HG03108 (cell line): ENCODE data around the gene A4GALT.

Experiments
- ATAC-seq: cut with Tn5 transposase; IDR thresholded peaks from one replicate; pipeline ENCODE4 v1.9.1; 2021; ENCODE audit warnings: moderate library complexity; ENCODE audit not compliant: unreplicated experiment

A4GALT gene

DNA sequence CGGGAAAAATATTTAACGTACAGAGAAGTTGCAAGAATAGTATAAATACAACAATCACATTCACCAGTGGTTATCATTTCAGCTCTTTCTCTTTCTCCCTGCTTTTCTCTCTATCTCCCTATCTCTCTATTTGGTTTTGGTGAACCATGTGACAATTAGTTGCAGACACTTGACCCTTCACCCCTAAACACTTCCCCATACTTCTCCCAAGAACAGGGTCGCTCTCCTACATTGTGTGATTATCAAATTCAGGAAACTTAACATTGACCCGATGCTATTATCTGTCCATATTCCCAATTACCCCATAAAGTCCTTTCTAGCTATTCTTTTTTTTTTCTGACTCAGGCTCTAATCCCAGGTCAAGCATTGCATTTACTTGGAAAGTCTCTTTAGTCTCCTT is 66.7 kb downstream of the A4GALT start:
- no peak for ATAC-seq

DNA sequence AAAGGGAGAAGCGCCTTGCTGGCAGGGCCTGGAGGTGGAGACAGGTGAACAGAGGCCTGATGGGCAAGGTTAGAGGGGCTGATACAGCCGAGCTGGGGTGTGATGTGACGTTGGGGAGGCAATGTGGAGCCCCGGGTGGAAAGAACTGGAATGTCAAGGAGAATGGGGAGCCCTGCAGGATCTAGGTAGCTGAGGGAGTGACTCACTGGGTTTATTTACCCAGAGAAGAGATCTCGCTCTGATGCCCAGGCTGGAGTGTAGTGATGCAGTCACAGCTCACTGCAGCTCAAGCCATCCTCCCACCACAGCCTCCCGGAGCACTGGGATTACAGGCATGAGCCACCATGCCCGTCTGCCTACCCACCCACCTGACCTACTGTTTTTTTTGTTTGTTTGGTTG is 69.5 kb downstream of the A4GALT start:
- no peak for ATAC-seq

DNA sequence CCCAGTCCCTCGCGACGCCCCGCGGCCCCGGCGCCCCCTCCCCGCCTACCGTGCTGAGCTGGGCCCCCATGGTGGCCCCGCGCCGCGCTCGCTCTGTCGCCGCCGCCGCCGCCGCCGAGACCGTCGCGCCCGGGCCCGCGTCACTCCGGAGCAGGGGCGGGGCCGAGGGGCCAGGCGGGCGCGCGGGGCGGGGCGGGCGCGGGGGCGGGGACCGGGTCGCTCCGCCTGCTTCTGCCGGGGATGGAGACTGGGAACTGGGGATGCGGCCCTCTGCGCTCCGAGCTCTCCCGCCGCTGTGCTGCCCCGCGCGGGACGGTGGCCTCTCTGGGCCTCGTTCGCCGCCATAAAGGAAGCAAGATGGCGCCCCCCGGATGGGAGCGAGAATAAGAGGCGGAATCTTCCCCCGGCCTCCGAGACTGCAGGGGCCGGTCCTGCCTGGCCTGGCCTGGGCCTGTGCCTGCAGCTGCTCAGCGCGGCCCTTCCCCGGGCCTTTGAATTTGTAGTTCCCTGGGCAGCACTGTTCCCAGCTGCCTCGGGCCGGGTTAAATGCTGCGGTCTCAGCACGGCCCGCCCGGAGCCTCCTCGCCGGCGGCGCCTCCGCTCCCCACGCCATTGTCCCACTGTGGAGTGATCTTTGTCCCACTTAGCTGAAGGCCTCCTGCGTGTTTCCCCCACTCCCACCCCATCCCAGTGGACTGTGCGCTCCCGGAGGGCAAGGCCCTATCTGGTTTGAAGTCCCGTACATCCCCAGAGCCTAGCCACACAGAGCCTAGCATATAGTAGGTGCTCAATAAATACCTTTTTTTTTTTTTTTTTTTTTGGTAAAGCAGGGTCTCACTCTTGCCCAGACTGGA is 71.2 kb downstream of the A4GALT start, which contains the start of gene CYB5R3:
CYB5R3 (minus strand) TSS at position 147 of the 854 bp plus-strand sequence; CDS start at position 70, 77 bp downstream.
- ATAC-seq = peak; percentile 64

DNA sequence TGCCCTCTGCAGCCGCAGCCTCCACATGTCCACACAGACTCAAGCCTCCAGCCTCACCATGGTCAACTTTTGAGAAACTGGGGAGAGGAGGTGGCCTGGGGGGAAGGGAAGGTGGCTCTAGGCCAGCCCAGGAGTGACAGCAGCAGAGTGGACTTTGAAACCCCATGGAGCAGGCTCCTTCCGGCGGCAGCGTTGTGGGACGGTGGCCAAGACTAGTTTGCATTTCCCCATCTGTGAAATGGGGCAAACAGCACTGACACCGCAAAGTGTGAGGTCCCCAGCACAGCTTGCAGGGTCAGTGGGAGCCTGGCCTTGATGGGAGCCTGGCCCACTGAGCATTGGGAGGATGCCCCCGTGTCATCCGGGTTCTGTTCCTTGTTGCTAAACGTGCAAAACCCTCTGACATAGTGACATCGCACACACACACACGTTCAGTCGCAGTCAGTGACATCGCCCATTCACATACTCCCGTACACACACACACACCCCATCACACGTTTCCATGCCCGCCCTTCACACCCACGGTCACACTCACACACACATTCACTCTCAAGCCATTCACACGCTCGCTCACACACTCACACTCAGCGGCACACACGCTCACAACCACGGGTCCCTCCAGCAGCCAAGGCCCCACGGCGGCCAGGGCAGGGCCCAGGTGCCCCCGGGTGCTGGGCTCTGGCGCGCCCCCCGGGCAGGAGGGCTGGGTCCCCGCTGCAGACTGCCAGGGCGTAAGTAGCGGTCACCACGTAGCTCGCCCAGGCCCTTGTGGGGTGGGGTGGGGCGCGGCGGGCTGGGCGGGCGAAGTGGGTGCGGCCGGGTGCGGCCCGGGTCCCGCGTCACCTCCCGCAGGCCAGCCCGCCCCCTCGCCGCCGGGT is 72.1 kb downstream of the A4GALT start:
- ATAC-seq = peak; percentile 33

DNA sequence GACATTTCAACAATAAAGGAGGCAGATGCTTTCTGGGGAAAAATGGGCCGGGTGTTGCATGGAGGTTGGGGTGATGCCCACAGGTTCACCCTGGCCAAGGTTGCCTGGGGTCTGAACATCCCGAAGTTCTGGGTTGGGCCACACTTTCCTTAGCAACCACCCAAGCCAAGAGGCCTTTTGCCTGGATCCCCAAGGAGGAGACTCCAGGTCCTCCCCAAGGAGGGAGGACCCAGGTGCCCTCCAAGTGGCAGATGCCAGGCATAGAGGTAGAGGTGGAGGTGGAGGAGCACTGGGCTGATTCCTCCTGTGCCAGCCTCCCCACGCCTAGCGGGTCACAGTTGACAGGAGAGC is 72.7 kb downstream of the A4GALT start:
- ATAC-seq = no peak

DNA sequence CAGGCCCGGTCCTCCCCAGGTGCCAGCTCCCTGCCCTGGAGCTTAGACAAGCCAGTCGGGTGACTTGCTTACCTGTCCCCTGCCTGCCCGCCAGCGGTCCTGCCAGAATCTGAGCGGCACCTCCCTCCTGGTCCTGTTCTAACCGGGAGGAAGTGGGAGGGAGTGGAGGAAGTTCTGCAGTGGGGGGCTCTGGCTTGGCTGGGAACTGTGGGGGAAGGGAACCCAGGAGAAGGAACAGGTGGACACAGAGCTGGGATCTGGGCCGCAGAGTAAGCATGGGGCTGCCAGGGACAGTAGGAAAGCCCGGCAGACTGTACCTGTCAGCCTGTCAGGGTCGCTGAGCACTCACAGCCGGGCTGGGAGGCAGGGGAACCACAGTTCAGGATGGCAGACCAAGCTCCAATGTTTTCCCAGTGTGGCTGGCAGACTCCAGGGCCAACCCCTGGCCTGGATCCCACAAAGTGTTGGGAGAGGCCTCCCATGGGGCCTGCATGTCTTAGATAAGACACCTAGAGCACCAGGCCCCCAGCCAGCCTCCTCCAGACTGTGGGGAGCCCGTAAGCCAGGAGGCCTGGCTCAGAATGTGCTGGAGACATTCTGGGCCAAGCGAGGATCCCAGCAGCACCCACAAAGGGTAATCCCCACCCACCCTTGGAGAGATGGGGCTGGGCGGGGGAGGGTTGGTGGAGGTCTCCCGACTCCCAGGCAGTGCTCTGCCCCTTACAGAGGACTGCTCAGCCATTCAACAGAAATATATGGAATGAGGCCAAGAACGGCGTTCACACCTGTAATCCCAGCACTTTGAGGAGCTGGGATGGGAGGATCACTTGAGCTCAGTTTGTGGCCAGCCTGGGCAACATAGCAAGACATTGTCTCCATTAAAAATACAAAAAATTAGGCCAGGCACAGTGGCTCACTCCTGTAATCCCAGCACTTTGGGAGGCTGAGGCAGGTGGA is 73.8 kb downstream of the A4GALT start:
- ATAC-seq = no peak

DNA sequence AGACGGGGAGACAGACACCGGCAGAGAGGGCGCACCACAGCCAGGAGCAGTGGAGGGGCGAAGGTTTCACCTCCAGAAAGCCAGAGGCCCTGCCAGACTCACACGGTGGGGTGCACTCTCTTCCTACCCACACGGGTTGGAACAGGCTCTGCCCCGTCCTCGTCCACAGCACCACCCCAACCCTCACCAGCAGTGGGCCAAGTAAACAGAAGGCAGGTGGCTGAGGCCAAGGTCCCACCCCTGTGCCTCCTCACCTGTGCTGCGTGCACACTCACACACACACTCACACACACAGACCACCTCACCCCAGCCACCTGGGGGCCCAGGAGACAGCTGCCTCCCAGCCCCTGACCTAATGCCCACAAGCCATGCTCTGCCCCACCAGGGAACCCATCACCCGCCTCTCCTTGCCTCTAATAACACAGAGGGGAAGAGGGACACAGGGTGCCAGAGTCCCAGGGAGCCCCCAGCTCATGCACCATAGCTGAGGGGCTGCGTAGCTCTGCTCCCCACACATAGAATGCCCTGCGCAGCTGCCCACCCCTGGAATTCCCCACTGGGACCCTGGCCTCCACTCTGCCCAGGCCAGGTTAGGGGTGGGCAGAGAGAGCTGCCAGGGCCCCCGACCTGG is 74.6 kb downstream of the A4GALT start:
- ATAC-seq = no peak

DNA sequence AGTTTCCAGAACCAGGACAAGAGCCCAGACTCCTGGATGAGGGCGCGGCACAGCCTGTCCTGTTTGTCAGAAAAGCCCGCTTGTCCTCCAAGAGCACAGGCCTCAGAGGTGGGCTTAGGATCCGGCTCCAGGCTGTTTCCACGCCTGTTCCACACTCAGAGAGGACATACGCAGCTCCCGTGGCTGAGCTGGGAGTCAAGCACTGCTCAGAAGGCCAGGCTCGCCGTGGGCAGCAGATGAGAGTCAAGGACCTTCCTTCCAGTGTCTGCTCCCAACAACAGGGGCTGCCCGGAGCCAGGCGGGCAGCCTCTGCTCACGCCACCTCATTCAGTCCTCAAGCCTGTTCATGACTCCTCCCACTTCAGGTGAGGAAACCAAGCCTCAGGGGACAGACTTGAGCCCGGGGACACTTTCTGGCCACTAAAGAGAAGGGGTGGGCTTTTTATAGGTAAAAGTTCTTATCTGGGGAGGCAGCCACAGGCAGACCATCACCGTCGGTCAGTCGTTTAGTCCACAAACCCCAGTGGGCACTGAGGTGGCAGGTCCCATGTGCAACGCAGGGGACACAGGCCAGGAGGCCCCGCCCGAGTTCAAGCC is 75.2 kb downstream of the A4GALT start:
- ATAC-seq = no peak

DNA sequence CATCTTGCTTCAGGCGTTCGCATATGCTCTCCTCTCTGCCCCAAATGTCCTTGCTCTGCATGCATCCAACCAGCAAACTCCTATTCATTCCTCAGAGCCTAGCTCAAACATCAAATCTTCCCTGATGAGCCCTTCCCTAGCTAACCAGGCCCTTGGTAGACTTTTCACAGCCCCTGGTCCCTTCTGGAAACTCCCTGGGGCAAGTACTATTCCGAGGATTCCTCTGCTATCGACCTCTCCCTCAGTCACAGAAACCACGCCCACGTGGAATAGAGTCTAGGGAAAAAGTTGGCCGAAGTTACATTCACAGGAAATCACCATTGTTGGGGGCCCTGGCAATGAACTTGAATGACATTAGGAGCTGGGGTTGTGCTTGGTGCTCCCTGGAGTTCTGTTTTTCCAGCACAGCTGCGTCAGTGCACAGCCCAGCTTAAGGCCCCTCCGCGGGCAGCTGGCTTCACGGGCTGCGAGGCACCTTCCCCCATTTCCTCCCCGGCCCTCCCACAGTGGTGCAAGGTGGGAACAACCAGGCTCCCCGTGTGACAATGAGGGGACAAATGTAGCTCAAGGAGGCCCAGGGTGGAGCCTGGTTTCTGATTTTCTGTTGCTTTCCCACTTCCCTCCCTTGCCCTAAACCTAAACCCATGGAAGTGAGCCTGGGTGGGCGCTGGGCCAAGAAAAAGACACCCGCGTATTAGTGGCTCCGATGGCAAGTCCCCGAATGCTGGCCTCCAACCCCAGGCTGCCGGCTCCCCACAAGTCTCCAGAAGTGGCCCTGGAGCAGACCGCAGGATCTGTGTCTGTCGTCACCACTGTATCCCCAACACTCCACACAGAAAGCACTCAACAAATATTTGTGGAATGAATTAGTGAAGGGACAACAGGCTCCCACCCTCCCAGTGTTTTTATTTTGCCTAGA is 76.0 kb downstream of the A4GALT start:
- no peak for ATAC-seq

DNA sequence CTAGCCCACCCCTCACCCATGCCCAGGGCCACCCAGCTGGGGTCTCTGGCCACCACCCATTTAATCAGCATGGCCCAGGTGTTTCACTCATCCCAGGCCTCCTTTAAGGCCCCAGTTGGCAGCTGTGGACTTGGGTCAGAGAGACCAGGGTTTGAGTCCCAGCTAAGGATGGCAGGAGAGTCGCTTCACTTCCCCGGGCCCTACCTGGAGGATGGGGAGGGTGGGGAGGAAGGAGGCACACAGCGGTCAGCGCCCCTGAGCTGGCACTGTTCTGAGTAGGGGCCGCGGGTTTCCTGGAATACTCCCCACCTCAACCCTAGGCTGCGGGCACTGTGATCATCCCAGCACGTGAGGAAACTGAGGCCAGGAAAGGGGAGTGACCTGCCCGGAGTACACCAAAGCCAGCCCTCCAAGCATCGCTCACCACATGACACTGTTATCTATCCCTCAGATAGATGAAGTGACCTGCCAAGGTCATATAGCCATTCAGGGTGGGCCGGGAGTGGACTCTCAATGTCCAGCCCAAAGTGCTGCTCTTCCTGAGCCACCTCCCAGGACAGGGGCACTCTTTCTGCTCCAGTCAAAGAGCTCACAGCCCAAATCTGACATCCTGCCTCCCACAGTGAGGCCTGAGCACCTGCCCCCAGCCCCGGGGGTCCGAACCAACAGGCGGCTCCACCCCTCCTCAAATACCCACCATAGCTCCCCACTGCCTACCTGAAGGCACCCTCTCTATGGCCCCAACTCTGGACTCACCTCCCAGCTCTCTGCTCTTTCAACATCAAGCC is 76.8 kb downstream of the A4GALT start:
- no peak for ATAC-seq

DNA sequence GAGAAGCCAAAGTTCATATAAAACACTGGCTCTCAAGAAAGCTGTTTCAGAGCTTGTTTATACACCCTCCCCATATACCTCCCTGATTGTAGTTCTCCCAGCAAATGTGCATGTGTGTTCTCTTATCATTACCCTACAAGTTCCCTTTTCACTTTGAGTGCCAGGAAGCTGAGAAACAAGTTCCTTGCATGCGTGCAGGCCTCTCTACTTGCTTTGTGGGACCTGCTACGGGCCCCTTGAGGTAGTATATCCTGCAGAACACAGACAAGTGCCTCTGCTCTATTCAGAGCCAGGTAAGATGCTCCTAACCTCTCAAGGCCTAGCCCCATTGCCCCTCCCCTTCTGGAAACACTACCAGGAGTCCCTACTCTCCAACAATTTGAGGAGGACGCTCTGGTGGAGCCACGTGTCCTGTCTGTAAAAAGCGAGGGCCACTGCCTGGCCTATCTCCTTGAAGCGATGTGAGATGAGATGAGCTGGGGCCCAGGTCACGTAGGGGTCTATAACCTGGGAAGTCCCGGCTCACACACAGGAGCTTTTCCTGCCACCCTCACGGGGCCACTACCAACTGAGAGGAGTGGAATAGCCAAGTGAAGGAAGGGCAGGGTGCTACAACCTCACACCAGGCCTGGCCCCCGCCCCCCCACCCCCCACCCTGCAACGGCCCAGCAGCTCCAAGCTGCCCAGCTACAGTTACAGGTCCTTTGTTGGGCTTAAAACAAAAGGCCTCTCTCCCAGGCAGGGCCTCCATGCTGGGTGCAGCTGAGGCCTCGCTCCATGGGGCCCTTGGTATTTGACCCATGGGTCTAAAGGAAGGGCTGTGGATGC is 77.7 kb downstream of the A4GALT start:
- no peak for ATAC-seq
